KOPT-K1 (cell line): ENCODE data around the gene TRERF1.

ENCODE experiments used
- H3K27ac ChIP-seq: fragments of 200-600 bp; sonication (generic); 2 replicates; pipeline ENCODE4 v1.5.1; 2016; ENCODE audit warnings: antibody characterized with exemption, mild to moderate bottlenecking, low read depth, low read length; ENCODE audit not compliant: poor library complexity, severe bottlenecking
- H3K36me3 ChIP-seq: fragments of 200-600 bp; sonication (generic); 2 replicates; pipeline ENCODE4 v1.5.1; 2017; ENCODE audit warnings: antibody characterized with exemption, mild to moderate bottlenecking, low read length, moderate library complexity; ENCODE audit not compliant: insufficient read depth
- H3K9me3 ChIP-seq: fragments of 200-600 bp; sonication (generic); 2 replicates; pipeline ENCODE4 v1.5.1; 2017; ENCODE audit warnings: antibody characterized with exemption, low read length, mild to moderate bottlenecking; ENCODE audit not compliant: insufficient read depth, poor library complexity, severe bottlenecking

The TRERF1 gene

DNA sequence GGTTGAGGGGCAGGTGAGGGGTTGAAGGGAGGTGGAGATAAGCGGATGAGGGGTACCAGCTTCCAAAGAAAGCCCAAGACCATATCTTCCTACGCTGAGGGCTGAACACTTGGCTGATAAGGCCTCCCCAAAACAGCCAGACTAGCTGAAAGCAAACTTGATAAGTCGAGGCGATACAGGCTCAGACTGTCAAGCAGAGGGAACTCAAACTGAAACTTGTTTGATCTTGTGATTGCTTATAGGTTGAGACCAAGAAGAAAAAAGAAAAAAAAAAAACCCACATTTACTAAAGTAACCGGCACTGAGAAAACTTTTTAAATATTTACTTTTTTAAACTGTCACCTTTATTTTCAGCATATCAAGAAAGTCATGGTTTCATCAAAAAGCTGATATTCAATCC, 73.6 kb downstream of the TRERF1 start:
- Histone ChIP-seq H3K9me3 (no peaks in the 10 kb centered on the region), H3K36me3 (no peaks in the 10 kb centered on the region), H3K27ac (no peak overlapping the region)

GRCh38 chr6:42375007-42375635, 76.6 kb downstream of the TRERF1 start:
- Histone ChIP-seq H3K36me3 (no peaks in the 10 kb centered on the region), H3K27ac (no peak overlapping the region), H3K9me3 (no peaks in the 10 kb centered on the region)

DNA sequence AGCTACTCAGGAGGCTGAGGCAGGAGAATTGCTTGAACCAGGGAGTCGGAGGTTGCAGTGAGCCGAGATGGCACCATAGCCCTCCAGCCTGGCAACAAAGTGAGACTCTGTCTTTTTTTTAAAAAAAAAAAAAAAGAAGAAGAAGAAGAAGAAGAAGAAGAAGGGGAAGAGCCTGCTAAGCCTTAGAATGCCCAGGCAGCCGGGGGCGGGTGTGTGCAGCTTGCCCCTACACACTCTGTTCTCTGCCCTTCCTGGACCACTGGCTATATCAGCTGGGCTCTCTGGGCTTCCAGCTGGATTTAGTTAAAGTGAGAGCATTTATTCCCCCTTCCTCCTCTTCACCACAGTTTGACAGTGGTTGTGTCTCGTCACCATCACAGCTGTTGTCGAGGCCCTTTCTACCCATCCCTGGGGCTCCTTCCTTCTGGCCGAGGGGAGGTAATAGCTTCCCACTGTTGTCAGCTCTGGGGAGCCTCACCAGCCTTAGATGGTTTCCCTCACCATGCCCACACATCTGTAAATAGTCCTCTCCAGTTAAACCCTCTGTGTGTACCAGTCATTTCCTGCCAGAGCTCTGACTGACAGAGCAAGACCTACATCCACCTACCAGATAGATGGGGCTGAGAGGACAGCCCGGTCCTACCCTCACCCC, 77.6 kb downstream of the TRERF1 start:
- Histone ChIP-seq H3K27ac (no peak overlapping the region), H3K36me3 (no peaks in the 10 kb centered on the region), H3K9me3 (no peaks in the 10 kb centered on the region)

GRCh38 chr6:42372699-42373098, 79.0 kb downstream of the TRERF1 start:
- Histone ChIP-seq H3K9me3 (no peaks in the 10 kb centered on the region), H3K36me3 (no peaks in the 10 kb centered on the region), H3K27ac (no peak overlapping the region)

DNA sequence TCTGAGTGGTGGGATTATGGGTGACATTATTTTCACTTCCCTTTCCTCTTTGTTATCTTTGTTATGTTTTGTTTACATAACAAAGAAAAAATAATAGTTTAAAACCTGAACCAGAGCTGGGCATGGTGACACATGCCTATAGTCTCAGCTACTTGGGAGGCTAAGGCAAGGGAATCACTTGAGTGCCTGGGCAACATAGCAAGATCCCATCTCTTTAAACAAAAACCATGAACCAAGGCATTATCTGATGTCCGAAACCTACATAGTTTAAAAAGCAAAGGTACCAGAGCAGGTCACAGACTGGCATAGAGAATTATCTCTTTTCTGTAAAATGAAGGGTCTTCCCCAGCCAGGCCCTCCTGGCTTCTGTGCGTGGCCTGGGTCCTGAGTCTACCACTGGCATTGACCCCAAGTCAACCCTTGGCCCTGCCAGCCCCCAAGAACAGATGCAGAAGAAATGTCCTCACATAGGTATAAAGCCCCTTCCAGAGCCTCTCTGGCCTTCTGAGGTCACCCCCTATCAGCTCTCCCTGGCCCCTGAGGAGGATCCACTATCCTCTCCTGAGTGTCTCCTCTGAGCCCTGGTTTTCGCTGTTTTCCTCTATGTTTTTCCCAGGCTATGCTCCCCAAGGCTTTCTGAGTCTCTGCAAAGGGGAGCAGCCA, 81.3 kb downstream of the TRERF1 start:
- H3K27ac ChIP-seq, result no peak overlapping the region
- H3K9me3 ChIP-seq, result no peaks in the 10 kb centered on the region
- no peaks in the 10 kb centered on the region for H3K36me3 ChIP-seq

DNA sequence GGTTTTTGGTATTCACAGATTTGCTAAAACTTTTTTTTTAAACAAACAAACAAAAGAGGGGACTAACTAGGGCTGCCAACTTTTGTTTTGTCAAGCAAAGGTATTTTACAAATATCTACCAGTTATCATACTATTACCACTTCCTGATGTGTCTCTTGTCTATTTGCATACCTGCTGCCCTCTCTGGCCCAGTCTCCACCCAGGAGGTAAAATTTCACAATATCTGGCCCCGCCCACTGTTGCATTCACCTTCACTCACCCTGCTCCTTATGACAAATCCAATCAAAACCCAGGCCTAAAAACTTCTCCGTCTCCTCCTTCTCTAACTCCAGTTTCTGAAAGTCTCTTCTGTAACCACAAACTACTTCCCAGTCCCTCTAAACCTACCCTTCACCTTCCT, 82.2 kb downstream of the TRERF1 start:
- H3K9me3 ChIP-seq, result no peaks in the 10 kb centered on the region
- H3K27ac ChIP-seq, result no peak overlapping the region
- no peaks in the 10 kb centered on the region for H3K36me3 ChIP-seq

- Histone ChIP-seq H3K36me3 (no peaks in the 10 kb centered on the region), H3K27ac (no peak overlapping the region), H3K9me3 (no peaks in the 10 kb centered on the region)
These were observed 83.5 kb downstream of the TRERF1 start for GRCh38 chr6:42368181-42368580.

GRCh38 chr6:42367353-42368011, 84.2 kb downstream of the TRERF1 start:
- H3K27ac ChIP-seq, result no peak overlapping the region
- no peaks in the 10 kb centered on the region for H3K36me3 ChIP-seq
- H3K9me3 ChIP-seq, result no peaks in the 10 kb centered on the region

DNA sequence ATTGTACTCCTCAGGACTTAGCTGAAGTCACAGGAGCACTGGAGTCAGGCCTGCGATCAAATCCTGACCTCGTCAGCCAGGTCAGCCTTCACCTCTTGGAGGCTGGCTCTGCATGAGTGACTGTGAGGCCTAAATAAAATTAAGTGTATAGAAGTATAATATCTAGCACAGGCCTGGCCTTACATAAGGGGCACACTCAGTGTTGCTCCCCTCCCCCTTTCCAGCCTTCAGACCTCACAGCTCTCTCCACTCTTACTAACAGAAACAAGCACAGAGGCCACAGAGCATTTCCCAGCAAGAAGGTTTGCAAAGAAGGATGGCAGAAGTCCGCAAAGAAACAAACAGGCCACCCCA, 84.8 kb downstream of the TRERF1 start:
- Histone ChIP-seq H3K27ac (no peak overlapping the region), H3K36me3 (no peaks in the 10 kb centered on the region), H3K9me3 (no peaks in the 10 kb centered on the region)

DNA sequence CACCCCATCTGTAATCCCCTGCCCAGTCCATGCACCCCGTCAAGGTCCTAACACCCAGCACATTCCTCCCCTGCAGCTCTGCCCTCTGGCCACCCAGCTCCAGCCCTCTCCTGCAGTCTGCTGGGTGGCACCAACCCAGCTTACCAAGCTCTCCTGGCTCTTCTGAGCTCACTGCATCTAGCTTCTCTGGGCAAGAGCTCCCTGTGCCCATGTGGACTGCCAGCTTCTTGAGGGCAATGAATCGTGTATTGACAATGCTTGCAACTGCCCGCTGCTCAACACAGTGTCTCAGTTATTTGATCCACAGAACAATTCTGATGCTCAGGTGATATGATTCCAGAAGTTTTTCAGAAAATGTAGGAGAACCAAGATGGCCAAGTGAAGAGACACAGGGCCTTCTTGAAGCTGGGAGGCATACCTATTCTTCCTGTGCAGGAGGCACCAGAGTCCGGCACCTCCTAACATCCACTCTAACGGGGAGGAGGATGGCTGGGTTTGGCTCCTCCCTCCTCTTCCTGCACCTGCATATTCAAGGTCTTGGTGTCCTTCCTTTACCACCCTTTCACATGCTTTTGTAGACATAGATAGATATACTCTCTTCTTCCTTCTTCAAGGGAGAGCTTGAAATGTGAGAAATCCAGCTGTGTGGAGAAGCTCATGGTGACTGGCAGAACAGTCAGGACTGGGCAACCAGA, 85.6 kb downstream of the TRERF1 start:
- H3K27ac ChIP-seq, result no peak overlapping the region

GRCh38 chr6:42365021-42365420, 86.7 kb downstream of the TRERF1 start:
- H3K27ac ChIP-seq, result no peak overlapping the region
- H3K9me3 ChIP-seq, result no peaks in the 10 kb centered on the region
- H3K36me3 ChIP-seq, result no peaks in the 10 kb centered on the region

More for the DNA sequence above, 85.6 kb downstream of the TRERF1 start:
- Histone ChIP-seq H3K36me3 (no peaks in the 10 kb centered on the region), H3K9me3 (no peaks in the 10 kb centered on the region)

DNA sequence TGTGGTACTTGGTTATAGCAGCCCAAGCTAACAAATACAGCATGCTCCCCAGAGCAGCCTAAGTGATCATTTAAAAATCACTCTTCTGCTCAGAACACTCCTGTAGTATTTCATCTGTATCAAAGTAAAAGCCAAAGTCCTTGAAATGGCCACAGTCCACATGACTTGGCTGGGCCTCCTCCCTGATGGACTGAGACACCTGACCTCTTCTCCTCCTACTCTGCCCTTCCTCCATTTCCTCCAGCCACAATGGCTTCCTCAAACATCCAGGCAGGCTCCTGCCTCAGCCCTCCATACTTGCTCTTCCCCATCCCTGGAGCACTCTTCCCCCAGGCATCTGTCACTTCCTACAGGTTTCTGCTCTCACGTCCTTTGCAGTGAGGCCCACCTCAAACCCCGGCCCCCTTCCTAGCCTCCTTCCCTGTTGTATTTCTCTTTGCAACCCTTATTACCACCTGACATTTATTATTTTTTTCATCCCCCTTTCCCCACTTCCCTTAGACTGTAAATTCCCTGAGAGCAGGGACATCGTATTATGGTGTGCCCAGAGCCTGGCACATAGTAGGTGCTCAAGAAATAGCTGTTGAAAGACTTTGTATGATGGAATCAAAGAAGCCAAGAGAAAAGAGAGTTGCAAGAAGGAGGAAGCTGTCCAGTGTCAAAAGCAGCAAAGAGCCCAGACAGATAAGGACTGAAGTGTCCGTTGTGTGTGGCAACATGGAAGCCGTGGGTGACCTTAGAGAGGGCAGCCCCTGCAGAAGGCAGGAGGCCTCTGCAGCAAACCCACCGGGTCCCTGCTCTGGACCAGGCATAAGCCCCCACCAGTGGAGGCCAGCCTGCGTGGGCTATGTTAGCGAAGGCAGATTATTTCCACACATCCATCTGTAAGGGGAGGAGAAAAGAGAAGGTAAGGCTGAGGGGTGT, 87.5 kb downstream of the TRERF1 start:
- Histone ChIP-seq H3K27ac (no peak overlapping the region), H3K9me3 (no peaks in the 10 kb centered on the region), H3K36me3 (no peaks in the 10 kb centered on the region)

DNA sequence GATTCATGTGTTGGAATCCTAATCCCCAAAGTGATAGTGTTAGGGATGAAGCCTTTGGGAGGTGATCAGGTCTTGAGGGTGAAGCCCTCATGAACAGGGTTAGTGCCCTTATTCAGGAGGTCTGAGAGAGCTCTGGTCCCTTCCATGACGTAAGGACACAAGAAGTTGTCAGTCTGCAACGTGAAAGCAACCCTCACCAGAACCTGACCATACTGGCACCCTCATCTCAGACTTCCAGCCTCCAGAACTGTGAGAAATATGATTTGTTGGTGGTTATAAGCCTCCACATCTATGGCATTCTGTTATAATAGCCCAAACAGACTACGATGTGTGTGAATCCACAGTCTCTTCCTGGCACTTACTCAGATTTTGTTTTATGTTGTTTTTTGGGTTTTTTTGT, 90.7 kb downstream of the TRERF1 start:
- no peaks in the 10 kb centered on the region for H3K9me3 ChIP-seq
- H3K36me3 ChIP-seq, result no peaks in the 10 kb centered on the region
- no peak overlapping the region for H3K27ac ChIP-seq

DNA sequence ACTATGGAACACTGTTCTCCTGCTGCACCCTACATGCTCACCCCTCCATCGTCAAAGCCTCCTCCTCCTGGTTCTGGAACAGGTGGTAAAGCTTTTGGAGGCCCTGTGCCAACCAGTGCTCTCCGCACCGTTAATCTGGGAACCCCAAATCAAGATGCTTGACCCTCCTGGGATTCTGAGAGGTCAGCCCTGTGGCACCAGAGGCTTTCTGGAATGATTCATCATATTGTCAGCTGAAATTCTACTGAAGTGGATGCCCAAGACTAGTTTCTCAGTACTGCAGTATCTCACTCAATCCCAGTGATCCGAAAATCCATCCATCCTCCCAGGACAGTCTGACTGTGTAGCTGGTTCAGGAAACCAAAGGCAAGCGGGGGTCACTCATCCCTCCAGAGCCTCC, 92.7 kb downstream of the TRERF1 start:
- no peaks in the 10 kb centered on the region for H3K9me3 ChIP-seq
- no peak overlapping the region for H3K27ac ChIP-seq
- H3K36me3 ChIP-seq, result no peaks in the 10 kb centered on the region
